HEK293 (cell line): ENCODE results near the gene SLC38A5.
"Not testable (repeated sequence)": the region's sequence is repeated elsewhere in the genome, so short reads cannot be mapped to it uniquely, and the experiment has no call there.

Experiments
- CTCF ChIA-PET: fragments of 350-600 bp; formaldehyde crosslinking; extraction: SDS; loops from one replicate; lab custom pipeline; 2021; ENCODE audit warnings: antibody characterized with exemption; lab: Yijun Ruan, JAX
- POLR2A ChIA-PET: fragments of 300-600 bp; formaldehyde crosslinking; extraction: SDS; loops from one replicate; lab custom pipeline; 2020; ENCODE audit warnings: antibody characterized with exemption, inconsistent platforms; lab: Yijun Ruan, JAX
- H3K27ac ChIP-seq: fragments of 200-500 bp; sonication (Bioruptor generic); 2 replicates; pipeline ENCODE4 v1.5.1; 2014; ENCODE audit warnings: low read depth, low read length, control low read depth, inconsistent platforms; ENCODE audit errors: extremely low read depth
- H3K36me3 ChIP-seq, 2 experiments: fragments of 200-500 bp in 1 of 2; sonication (Bioruptor generic) in 1 of 2; 1 replicate in 1 of 2; 2 replicates in 1 of 2; pipeline ENCODE4 v1.5.1; 2014 to 2017; ENCODE audit warnings: inconsistent platforms in 2 of 2, low read length in 2 of 2; ENCODE audit not compliant: control insufficient read depth in 2 of 2, insufficient read depth in 1 of 2
- H3K4me1 ChIP-seq: fragments of 200-500 bp; sonication (Bioruptor generic); 2 replicates; pipeline ENCODE4 v1.5.1; 2014; ENCODE audit warnings: mild to moderate bottlenecking, low read length, inconsistent platforms; ENCODE audit not compliant: control insufficient read depth, insufficient read depth
- H3K4me3 ChIP-seq: 2 replicates; pipeline ENCODE4 v1.5.1; 2011; ENCODE audit warnings: low read depth, mild to moderate bottlenecking, control low read depth, low read length, moderate library complexity
- H3K9me3 ChIP-seq: fragments of 200-500 bp; sonication (Bioruptor generic); 2 replicates; pipeline ENCODE4 v1.5.1; 2014; ENCODE audit warnings: low read depth, low read length, inconsistent platforms; ENCODE audit not compliant: control insufficient read depth, insufficient read depth
- ZBTB48 ChIP-seq: fragments of 450-650 bp; formaldehyde crosslinking; IDR thresholded peaks from 2 replicates; pipeline ENCODE4 v1.5.1; 2016; ENCODE audit warnings: missing biosample characterization, missing genetic modification characterization
- ZFHX2 ChIP-seq: fragments of 450-650 bp; formaldehyde crosslinking; conservative IDR thresholded peaks from 2 replicates; pipeline ENCODE4 v1.5.1; 2016; ENCODE audit warnings: missing biosample characterization, missing genetic modification characterization
- ZNF169 ChIP-seq: fragments of 450-650 bp; formaldehyde crosslinking; IDR thresholded peaks from 2 replicates; pipeline ENCODE4 v1.5.1; 2016; ENCODE audit warnings: missing biosample characterization, missing genetic modification characterization
- ZNF394 ChIP-seq: fragments of 450-650 bp; formaldehyde crosslinking; IDR thresholded peaks from 2 replicates; pipeline ENCODE4 v1.5.1; 2016; ENCODE audit warnings: missing biosample characterization, missing genetic modification characterization, mild to moderate bottlenecking, moderate library complexity, borderline replicate concordance
- ZNF426 ChIP-seq: fragments of 450-650 bp; formaldehyde crosslinking; IDR thresholded peaks from 2 replicates; pipeline ENCODE4 v1.5.1; 2017; ENCODE audit warnings: missing biosample characterization, missing genetic modification characterization, mild to moderate bottlenecking, inconsistent platforms, moderate library complexity
- ZNF433 ChIP-seq: fragments of 450-650 bp; formaldehyde crosslinking; IDR thresholded peaks from 2 replicates; pipeline ENCODE4 v1.5.1; 2016; ENCODE audit warnings: missing biosample characterization, missing genetic modification characterization, low read depth
- ZNF473 ChIP-seq: fragments of 450-650 bp; formaldehyde crosslinking; IDR thresholded peaks from 2 replicates; pipeline ENCODE4 v1.5.1; 2017; ENCODE audit warnings: missing biosample characterization, missing genetic modification characterization
- ZNF555 ChIP-seq: fragments of 450-650 bp; formaldehyde crosslinking; conservative IDR thresholded peaks from 2 replicates; pipeline ENCODE4 v1.5.1; 2017; ENCODE audit warnings: missing biosample characterization, mild to moderate bottlenecking, missing genetic modification characterization, inconsistent platforms
- ZSCAN23 ChIP-seq: fragments of 450-650 bp; formaldehyde crosslinking; IDR thresholded peaks from 2 replicates; pipeline ENCODE4 v1.5.1; 2016; ENCODE audit warnings: missing biosample characterization, missing genetic modification characterization
- ZXDB ChIP-seq: fragments of 450-650 bp; formaldehyde crosslinking; IDR thresholded peaks from 2 replicates; pipeline ENCODE4 v1.5.1; 2016; ENCODE audit warnings: missing biosample characterization, missing genetic modification characterization
- TF ChIP-seq, protein P1 (sequence below): fragments of 450-650 bp; formaldehyde crosslinking; IDR thresholded peaks from 2 replicates; pipeline ENCODE4 v1.5.1; 2016; ENCODE audit warnings: missing biosample characterization, missing genetic modification characterization, low read depth
- TF ChIP-seq, protein P2 (sequence below): fragments of 450-650 bp; formaldehyde crosslinking; conservative IDR thresholded peaks from 2 replicates; pipeline ENCODE4 v1.5.1; 2016; ENCODE audit warnings: low read depth, missing biosample characterization, missing genetic modification characterization
- TF ChIP-seq, protein P3 (sequence below): fragments of 450-650 bp; formaldehyde crosslinking; conservative IDR thresholded peaks from 2 replicates; pipeline ENCODE4 v1.5.1; 2016; ENCODE audit warnings: low read depth, missing biosample characterization, missing genetic modification characterization

SLC38A5 gene

DNA sequence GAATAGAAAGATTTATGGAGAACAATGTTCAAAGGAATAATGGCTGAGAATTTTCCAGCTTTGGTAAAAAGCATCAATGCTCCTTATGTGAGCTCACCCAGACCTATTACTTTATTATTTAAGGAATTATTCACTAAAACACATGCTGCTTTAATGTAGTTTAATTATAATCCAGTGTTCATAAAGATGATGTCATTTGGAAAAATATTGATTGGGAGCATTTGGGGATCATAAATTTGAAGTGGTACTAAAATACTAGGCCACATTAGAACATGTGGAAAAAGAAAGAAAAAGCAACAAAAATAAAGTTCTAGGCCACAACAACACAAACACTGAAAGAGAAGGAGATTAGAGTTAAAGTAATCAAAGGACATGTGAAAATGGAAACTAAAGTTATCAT is 20.0 kb downstream of the SLC38A5 start:
- Histone ChIP-seq H3K9me3 (no peaks in the 10 kb centered on the region), H3K27ac (no peak overlapping the region), H3K4me3 (no peak overlapping the region), H3K36me3 (no peaks in the 10 kb centered on the region), H3K4me1 (no peaks in the 10 kb centered on the region)
- TF ChIP-seq ZNF169 (no peak), ZSCAN23 (no peak), ZNF473 (no peak), ZFHX2 (tag by site-specific recombination) (no peak), ZBTB48 (tag by site-specific recombination) (no peak)
- TF ChIP-seq, protein P1, sequence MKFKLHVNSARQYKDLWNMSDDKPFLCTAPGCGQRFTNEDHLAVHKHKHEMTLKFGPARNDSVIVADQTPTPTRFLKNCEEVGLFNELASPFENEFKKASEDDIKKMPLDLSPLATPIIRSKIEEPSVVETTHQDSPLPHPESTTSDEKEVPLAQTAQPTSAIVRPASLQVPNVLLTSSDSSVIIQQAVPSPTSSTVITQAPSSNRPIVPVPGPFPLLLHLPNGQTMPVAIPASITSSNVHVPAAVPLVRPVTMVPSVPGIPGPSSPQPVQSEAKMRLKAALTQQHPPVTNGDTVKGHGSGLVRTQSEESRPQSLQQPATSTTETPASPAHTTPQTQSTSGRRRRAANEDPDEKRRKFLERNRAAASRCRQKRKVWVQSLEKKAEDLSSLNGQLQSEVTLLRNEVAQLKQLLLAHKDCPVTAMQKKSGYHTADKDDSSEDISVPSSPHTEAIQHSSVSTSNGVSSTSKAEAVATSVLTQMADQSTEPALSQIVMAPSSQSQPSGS (tag by site-specific recombination) = peak; percentile 66; the same call in 1 of the 2 replicates
- ChIA-PET POLR2A (no interaction called here), CTCF (no interaction called here)

DNA sequence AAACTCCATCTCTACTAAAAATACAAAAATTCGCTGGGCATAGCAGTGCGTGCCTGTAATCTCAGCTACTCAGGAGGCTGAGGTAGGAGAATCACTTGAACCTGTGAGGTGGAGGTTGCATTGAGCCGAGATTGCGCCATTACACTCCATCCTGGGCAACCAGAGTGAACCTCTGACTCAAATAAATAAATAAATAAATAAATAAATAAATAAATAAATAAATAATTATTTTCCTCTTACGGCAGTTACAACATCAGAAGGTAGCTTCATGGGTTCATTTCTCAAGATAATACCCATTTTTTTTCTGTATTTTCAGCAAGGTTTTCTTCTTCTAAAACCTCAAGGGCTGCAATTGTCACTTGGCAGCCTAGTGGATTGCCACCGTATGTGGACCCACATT is 22.9 kb downstream of the SLC38A5 start:
- POLR2A ChIA-PET, H3K4me3 ChIP-seq, H3K4me1 ChIP-seq, H3K36me3 ChIP-seq, H3K27ac ChIP-seq, H3K9me3 ChIP-seq: not testable (repeated sequence)
- CTCF ChIA-PET = interaction anchor here (0.6 kb wide), 1 partner anchor 92 kb away, joined by 3 read pairs; no protein-coding TSS in a partner anchor
- TF ChIP-seq ZXDB (tag by site-specific recombination) = 0 out of 2 replicates have a peak, but pooled peaks have one; percentile 14
- TF ChIP-seq, protein P2, sequence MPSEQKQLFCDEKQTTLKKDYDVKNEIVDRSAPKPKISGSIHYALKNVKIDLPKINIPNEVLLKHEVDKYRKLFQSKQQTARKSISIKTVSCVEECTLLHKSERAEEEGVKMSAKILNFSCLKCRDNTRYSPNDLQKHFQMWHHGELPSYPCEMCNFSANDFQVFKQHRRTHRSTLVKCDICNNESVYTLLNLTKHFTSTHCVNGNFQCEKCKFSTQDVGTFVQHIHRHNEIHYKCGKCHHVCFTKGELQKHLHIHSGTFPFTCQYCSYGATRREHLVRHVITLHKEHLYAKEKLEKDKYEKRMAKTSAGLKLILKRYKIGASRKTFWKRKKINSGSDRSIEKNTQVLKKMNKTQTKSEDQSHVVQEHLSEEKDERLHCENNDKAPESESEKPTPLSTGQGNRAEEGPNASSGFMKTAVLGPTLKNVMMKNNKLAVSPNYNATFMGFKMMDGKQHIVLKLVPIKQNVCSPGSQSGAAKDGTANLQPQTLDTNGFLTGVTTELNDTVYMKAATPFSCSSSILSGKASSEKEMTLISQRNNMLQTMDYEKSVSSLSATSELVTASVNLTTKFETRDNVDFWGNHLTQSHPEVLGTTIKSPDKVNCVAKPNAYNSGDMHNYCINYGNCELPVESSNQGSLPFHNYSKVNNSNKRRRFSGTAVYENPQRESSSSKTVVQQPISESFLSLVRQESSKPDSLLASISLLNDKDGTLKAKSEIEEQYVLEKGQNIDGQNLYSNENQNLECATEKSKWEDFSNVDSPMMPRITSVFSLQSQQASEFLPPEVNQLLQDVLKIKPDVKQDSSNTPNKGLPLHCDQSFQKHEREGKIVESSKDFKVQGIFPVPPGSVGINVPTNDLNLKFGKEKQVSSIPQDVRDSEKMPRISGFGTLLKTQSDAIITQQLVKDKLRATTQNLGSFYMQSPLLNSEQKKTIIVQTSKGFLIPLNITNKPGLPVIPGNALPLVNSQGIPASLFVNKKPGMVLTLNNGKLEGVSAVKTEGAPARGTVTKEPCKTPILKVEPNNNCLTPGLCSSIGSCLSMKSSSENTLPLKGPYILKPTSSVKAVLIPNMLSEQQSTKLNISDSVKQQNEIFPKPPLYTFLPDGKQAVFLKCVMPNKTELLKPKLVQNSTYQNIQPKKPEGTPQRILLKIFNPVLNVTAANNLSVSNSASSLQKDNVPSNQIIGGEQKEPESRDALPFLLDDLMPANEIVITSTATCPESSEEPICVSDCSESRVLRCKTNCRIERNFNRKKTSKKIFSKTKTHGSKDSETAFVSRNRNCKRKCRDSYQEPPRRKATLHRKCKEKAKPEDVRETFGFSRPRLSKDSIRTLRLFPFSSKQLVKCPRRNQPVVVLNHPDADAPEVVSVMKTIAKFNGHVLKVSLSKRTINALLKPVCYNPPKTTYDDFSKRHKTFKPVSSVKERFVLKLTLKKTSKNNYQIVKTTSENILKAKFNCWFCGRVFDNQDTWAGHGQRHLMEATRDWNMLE = peak; percentile 62; the same call in 1 of the 2 replicates
- peak; percentile 61 for TF ChIP-seq ZNF426 (tag by site-specific recombination)
- peak; percentile 57; the same call in 1 of the 2 replicates for TF ChIP-seq ZNF394 (tag by site-specific recombination)
- peak; percentile 41 for TF ChIP-seq ZNF555 (tag by site-specific recombination)
- 0 out of 2 replicates have a peak, but pooled peaks have one; percentile 5 for TF ChIP-seq ZNF433
- TF ChIP-seq, protein P3, sequence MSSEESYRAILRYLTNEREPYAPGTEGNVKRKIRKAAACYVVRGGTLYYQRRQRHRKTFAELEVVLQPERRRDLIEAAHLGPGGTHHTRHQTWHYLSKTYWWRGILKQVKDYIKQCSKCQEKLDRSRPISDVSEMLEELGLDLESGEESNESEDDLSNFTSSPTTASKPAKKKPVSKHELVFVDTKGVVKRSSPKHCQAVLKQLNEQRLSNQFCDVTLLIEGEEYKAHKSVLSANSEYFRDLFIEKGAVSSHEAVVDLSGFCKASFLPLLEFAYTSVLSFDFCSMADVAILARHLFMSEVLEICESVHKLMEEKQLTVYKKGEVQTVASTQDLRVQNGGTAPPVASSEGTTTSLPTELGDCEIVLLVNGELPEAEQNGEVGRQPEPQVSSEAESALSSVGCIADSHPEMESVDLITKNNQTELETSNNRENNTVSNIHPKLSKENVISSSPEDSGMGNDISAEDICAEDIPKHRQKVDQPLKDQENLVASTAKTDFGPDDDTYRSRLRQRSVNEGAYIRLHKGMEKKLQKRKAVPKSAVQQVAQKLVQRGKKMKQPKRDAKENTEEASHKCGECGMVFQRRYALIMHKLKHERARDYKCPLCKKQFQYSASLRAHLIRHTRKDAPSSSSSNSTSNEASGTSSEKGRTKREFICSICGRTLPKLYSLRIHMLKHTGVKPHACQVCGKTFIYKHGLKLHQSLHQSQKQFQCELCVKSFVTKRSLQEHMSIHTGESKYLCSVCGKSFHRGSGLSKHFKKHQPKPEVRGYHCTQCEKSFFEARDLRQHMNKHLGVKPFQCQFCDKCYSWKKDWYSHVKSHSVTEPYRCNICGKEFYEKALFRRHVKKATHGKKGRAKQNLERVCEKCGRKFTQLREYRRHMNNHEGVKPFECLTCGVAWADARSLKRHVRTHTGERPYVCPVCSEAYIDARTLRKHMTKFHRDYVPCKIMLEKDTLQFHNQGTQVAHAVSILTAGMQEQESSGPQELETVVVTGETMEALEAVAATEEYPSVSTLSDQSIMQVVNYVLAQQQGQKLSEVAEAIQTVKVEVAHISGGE (tag by site-specific recombination) = peak; percentile 42

DNA sequence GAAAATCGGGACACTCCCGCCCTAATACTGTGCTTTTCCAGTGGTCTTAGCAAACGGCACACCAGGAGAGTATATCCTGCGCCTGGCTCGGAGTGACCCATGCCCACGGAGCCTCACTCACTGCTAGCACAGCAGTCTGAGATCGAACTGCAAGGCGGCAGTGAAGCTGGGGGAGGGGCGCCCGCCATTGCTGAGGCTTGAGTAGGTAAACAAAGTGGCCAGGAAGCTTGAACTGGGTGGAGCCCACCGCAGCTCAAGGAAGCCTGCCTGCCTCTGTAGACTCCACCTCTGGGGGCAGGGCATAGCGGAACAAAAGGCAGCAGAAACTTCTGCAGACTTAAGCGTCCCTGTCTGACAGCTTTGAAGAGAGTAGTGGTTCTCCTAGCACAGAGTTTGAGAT is 36.3 kb downstream of the SLC38A5 start:
- POLR2A ChIA-PET, CTCF ChIA-PET: not testable (repeated sequence)

DNA sequence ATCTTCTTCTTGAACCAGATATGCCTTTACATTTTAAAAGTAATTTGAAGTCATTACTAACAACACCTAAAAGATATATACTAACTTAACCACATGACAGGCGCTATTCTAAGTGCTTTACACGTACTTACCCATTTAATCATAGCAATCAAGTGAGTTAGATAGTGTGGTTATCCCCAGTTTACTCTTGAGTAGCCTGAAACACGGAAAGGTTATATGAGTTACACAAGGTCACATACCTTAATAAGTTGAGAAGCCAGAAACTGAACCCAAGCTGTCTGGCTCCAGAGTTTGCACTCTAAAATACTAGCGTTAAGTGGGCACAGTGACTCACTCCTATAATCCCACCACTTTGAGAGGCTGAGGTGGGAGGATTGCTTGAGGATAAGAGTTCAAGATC is 39.9 kb downstream of the SLC38A5 start:
- H3K27ac ChIP-seq, POLR2A ChIA-PET, H3K36me3 ChIP-seq, H3K9me3 ChIP-seq, CTCF ChIA-PET, H3K4me1 ChIP-seq, H3K4me3 ChIP-seq: not testable (repeated sequence)

More for the DNA sequence above, 36.3 kb downstream of the SLC38A5 start:
- H3K9me3 ChIP-seq, H3K36me3 ChIP-seq, H3K4me3 ChIP-seq, H3K4me1 ChIP-seq, H3K27ac ChIP-seq: not testable (repeated sequence)

DNA sequence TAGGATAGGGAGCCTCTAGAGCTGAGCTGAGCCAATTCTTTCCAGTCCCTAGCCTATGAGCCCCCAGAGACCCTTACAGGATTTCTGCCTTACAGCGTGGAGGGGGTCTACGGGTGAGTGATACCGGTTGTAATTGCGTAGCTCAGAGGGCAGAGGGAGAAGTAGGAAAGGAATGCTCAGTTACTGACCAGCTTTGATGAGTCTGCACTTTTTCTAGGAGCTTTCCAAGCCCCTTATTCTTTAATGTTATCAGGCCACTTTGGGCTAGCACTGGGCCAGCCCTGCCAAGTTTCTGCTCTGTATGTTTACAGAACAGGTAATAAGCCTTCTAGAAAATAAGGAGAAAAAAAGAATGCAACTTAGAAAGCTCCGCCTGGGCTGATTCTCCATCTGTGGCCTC is 40.5 kb downstream of the SLC38A5 start:
- CTCF ChIA-PET, H3K36me3 ChIP-seq, H3K4me3 ChIP-seq, POLR2A ChIA-PET, H3K27ac ChIP-seq, H3K4me1 ChIP-seq, H3K9me3 ChIP-seq: not testable (repeated sequence)
